H9 (cell line): ENCODE measurements around the gene IGLL1. TPM values are rescaled to one million over a fixed set of nuclear protein-coding genes. Genes with fewer than 3 reads are reported as not detected.

Source experiments
- DNase-seq: peaks from one replicate; pipeline ENCODE4 v3.0.0-alpha.2; 2017
- H2AFZ ChIP-seq: one replicate; pipeline ENCODE4 v1.6.1; 2013; ENCODE audit warnings: mild to moderate bottlenecking, low read length, control low read depth, moderate library complexity
- H2AK5ac ChIP-seq: 2 replicates; pipeline ENCODE4 v1.6.1; 2013; ENCODE audit warnings: low read length, control low read depth, mixed read lengths; ENCODE audit not compliant: insufficient read length
- H2BK120ac ChIP-seq: one replicate; pipeline ENCODE4 v1.6.1; 2013; ENCODE audit warnings: low read depth, mild to moderate bottlenecking, low read length, control low read depth, inconsistent platforms; ENCODE audit not compliant: poor library complexity, severe bottlenecking
- H2BK12ac ChIP-seq: 2 replicates; pipeline ENCODE4 v1.6.1; 2013; ENCODE audit warnings: low read length, control low read depth, mixed read lengths, low read depth; ENCODE audit not compliant: insufficient read length
- H2BK15ac ChIP-seq: 2 replicates; pipeline ENCODE4 v1.6.1; 2013; ENCODE audit warnings: low read depth, low read length, control low read depth
- H2BK20ac ChIP-seq: one replicate; pipeline ENCODE4 v1.6.1; 2013; ENCODE audit warnings: low read depth, mild to moderate bottlenecking, low read length, control low read depth, inconsistent platforms; ENCODE audit not compliant: poor library complexity, severe bottlenecking
- H2BK5ac ChIP-seq: 2 replicates; pipeline ENCODE4 v1.6.1; 2013; ENCODE audit warnings: low read length, control low read depth, mixed read lengths; ENCODE audit not compliant: insufficient read length
- H3K14ac ChIP-seq: 2 replicates; pipeline ENCODE4 v1.6.1; 2013; ENCODE audit warnings: low read length, control low read depth; ENCODE audit not compliant: insufficient read depth
- H3K18ac ChIP-seq: 2 replicates; pipeline ENCODE4 v1.6.1; 2013; ENCODE audit warnings: low read depth, mild to moderate bottlenecking, mixed read lengths, low read length, control low read depth; ENCODE audit not compliant: insufficient read length
- H3K23ac ChIP-seq: 2 replicates; pipeline ENCODE4 v1.6.1; 2013; ENCODE audit warnings: low read length, control low read depth, mixed read lengths, low read depth; ENCODE audit not compliant: insufficient read length
- H3K23me2 ChIP-seq: 2 replicates; pipeline ENCODE4 v1.6.1; 2013; ENCODE audit warnings: low read depth, mild to moderate bottlenecking, mixed read lengths, low read length, control low read depth; ENCODE audit not compliant: insufficient read length, poor library complexity, severe bottlenecking
- H3K27ac ChIP-seq: 2 replicates; pipeline ENCODE4 v1.5.1; 2013; ENCODE audit warnings: low read length, control low read depth, mixed read lengths, low read depth; ENCODE audit not compliant: insufficient read length
- H3K27me3 ChIP-seq: 2 replicates; pipeline ENCODE4 v1.6.1; 2013; ENCODE audit warnings: low read length, control low read depth, inconsistent platforms; ENCODE audit not compliant: insufficient read depth
- H3K4ac ChIP-seq: 2 replicates; pipeline ENCODE4 v1.6.1; 2013; ENCODE audit warnings: low read depth, mild to moderate bottlenecking, control low read depth, inconsistent platforms, low read length, moderate library complexity
- H3K4me1 ChIP-seq: 2 replicates; pipeline ENCODE4 v1.6.1; 2013; ENCODE audit warnings: low read length, control low read depth, inconsistent platforms; ENCODE audit not compliant: insufficient read depth
- H3K4me2 ChIP-seq: 2 replicates; pipeline ENCODE4 v1.6.1; 2013; ENCODE audit warnings: low read length, control low read depth, mixed read lengths; ENCODE audit not compliant: insufficient read length, insufficient read depth
- H3K56ac ChIP-seq: 2 replicates; pipeline ENCODE4 v1.6.1; 2013; ENCODE audit warnings: low read depth, mild to moderate bottlenecking, mixed read lengths, low read length, control low read depth; ENCODE audit not compliant: insufficient read length
- H3K79me1 ChIP-seq: 2 replicates; pipeline ENCODE4 v1.6.1; 2013; ENCODE audit warnings: low read depth, mild to moderate bottlenecking, moderate library complexity, low read length, control low read depth, inconsistent platforms; ENCODE audit not compliant: insufficient read depth, poor library complexity, severe bottlenecking
- H3K79me2 ChIP-seq: 2 replicates; pipeline ENCODE4 v1.6.1; 2013; ENCODE audit warnings: low read length, control low read depth, inconsistent platforms; ENCODE audit not compliant: insufficient read depth
- H3K9ac ChIP-seq: 2 replicates; pipeline ENCODE4 v1.6.1; 2013; ENCODE audit warnings: low read length, control low read depth, mixed read lengths; ENCODE audit not compliant: insufficient read length; ENCODE audit errors: extremely low read depth
- H3K9me3 ChIP-seq: one replicate; pipeline ENCODE4 v1.6.1; 2013; ENCODE audit warnings: low read depth, low read length, inconsistent platforms; ENCODE audit not compliant: control insufficient read depth
- H3T11ph ChIP-seq: one replicate; pipeline ENCODE4 v1.6.1; 2013; ENCODE audit warnings: mild to moderate bottlenecking, low read length, control low read depth, inconsistent platforms
- H4K20me1 ChIP-seq: one replicate; pipeline ENCODE4 v1.6.1; 2013; ENCODE audit not compliant: control insufficient read depth, insufficient read length, insufficient read depth
- H4K5ac ChIP-seq: 2 replicates; pipeline ENCODE4 v1.6.1; 2013; ENCODE audit warnings: low read depth, mild to moderate bottlenecking, mixed read lengths, low read length, control low read depth; ENCODE audit not compliant: insufficient read length
- H4K8ac ChIP-seq: replicated peaks from 2 replicates; pipeline ENCODE4 v1.6.1; 2013; ENCODE audit warnings: low read length, control low read depth, mixed read lengths, low read depth; ENCODE audit not compliant: insufficient read length
- H4K91ac ChIP-seq: 2 replicates; pipeline ENCODE4 v1.6.1; 2013; ENCODE audit warnings: low read depth, mild to moderate bottlenecking, moderate library complexity, mixed read lengths, low read length, control low read depth; ENCODE audit not compliant: insufficient read length
- H3K27ac Mint-ChIP-seq, 3 experiments: 2 replicates in 2 of 3; 3 replicates in 1 of 3; pipeline ENCODE4 v1.8.0; 2020 to 2021; ENCODE audit warnings: mixed read lengths in 3 of 3, mild to moderate bottlenecking in 1 of 3, moderate library complexity in 1 of 3
- H3K27me3 Mint-ChIP-seq: 2 replicates; pipeline ENCODE4 v1.8.0; 2021; ENCODE audit warnings: low read depth, mild to moderate bottlenecking, moderate library complexity, mixed read lengths
- H3K36me3 Mint-ChIP-seq, 3 experiments: 2 replicates in 2 of 3; 3 replicates in 1 of 3; pipeline ENCODE4 v1.8.0; 2020 to 2021; ENCODE audit warnings: low read depth in 3 of 3, mixed read lengths in 3 of 3; ENCODE audit not compliant: insufficient read depth in 1 of 3
- H3K4me1 Mint-ChIP-seq, 2 experiments: 2 replicates each; pipeline ENCODE4 v1.8.0; 2020; ENCODE audit warnings: mixed read lengths in 2 of 2
- H3K4me3 Mint-ChIP-seq, 2 experiments: 2 replicates in 1 of 2; 3 replicates in 1 of 2; pipeline ENCODE4 v1.8.0; 2020 to 2021; ENCODE audit warnings: mild to moderate bottlenecking in 2 of 2, mixed read lengths in 2 of 2, moderate library complexity in 1 of 2
- H3K9me3 Mint-ChIP-seq, 2 experiments: 2 replicates in 1 of 2; 3 replicates in 1 of 2; pipeline ENCODE4 v1.8.0; 2020; ENCODE audit warnings: mild to moderate bottlenecking in 2 of 2, mixed read lengths in 2 of 2, moderate library complexity in 1 of 2
- WGBS: extraction: QIAGEN DNeasy Blood & Tissue Kit; methylation state at CpG from one replicate; pipeline ENCODE4 v1.1.7; 2013; ENCODE audit warnings: missing lambda C conversion rate, low lambda C conversion rate, mixed read lengths; ENCODE audit not compliant: insufficient read length; ENCODE audit errors: extremely low coverage; 5-methylcytosine and 5-hydroxymethylcytosine counted together
- total RNA-seq: library from RNA; stranded (reverse); gene quantifications from 2 replicates; pipeline ENCODE4 v1.2.1, GENCODE V29; 2021
- TF ChIP-seq, protein P1 (sequence below): fragments of 200-600 bp; sonication (generic); conservative IDR thresholded peaks from 3 replicates; pipeline ENCODE4 v1.8.0; 2021; ENCODE audit warnings: antibody characterized with exemption, mild to moderate bottlenecking

Gene IGLL1
- total RNA-seq, 1 experiment from 2014 or later: not detected

DNA sequence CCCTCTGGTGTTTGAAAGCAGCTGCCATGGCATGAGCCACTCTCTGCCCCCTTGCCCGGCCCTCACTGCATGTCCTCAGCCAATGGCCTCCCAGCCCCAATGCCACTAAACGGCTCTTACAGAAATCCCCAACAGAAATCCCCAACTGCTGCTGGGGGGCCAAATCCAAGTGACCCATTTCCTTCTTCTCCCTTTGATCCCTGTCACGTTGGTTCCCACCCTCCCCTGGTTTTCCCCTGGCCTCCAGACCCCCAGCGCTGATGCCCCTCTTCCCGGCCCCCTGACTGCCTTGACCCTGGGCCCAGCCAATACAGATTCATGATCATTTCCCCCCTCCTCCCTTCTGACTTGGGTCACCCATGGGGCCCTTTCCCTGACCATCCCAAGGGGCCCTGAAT lies 30.9 kb downstream of the IGLL1 start:
- no peak overlapping the region for H3K56ac ChIP-seq
- H3K9ac ChIP-seq: no peak overlapping the region
- TF ChIP-seq, protein P1, sequence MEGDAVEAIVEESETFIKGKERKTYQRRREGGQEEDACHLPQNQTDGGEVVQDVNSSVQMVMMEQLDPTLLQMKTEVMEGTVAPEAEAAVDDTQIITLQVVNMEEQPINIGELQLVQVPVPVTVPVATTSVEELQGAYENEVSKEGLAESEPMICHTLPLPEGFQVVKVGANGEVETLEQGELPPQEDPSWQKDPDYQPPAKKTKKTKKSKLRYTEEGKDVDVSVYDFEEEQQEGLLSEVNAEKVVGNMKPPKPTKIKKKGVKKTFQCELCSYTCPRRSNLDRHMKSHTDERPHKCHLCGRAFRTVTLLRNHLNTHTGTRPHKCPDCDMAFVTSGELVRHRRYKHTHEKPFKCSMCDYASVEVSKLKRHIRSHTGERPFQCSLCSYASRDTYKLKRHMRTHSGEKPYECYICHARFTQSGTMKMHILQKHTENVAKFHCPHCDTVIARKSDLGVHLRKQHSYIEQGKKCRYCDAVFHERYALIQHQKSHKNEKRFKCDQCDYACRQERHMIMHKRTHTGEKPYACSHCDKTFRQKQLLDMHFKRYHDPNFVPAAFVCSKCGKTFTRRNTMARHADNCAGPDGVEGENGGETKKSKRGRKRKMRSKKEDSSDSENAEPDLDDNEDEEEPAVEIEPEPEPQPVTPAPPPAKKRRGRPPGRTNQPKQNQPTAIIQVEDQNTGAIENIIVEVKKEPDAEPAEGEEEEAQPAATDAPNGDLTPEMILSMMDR: no peak
- H4K8ac ChIP-seq: no peak overlapping the region
- H4K20me1 ChIP-seq: no peaks in the 10 kb centered on the region
- no peak overlapping the region for H3K18ac ChIP-seq
- H3K9me3 ChIP-seq: no peaks in the 10 kb centered on the region
- H3K9me3 Mint-ChIP-seq: peaks cover 9 to 18% of the 10 kb centered on the region in 2 experiments; a peak in 4 of 5 replicates
- no peak overlapping the region for H3K14ac ChIP-seq
- H2BK15ac ChIP-seq: no peak overlapping the region
- H3K4me3 Mint-ChIP-seq: no peak overlapping the region
- no peaks in the 10 kb centered on the region for H3K79me1 ChIP-seq
- H3K4me2 ChIP-seq: no peak overlapping the region
- DNase-seq: peak; percentile 20
- H3K4me1 Mint-ChIP-seq: no peaks in the 10 kb centered on the region
- H2BK20ac ChIP-seq: no peak overlapping the region
- no peaks in the 10 kb centered on the region for H3K79me2 ChIP-seq
- H3K27me3 ChIP-seq: no peaks in the 10 kb centered on the region; the same call in 1 of the 2 replicates
- H3T11ph ChIP-seq: no peak overlapping the region
- no peak overlapping the region for H2BK12ac ChIP-seq
- no peak overlapping the region for H4K5ac ChIP-seq
- no peaks in the 10 kb centered on the region for H3K4me1 ChIP-seq
- no peak overlapping the region for H2BK120ac ChIP-seq
- no peak overlapping the region for H3K4ac ChIP-seq
- no peak overlapping the region for H3K27ac Mint-ChIP-seq
- H2BK5ac ChIP-seq: no peak overlapping the region
- no peak overlapping the region for H3K23ac ChIP-seq
- no peak overlapping the region for H2AK5ac ChIP-seq
- no peaks in the 10 kb centered on the region for H3K23me2 ChIP-seq
- H4K91ac ChIP-seq: no peak overlapping the region
- H3K27me3 Mint-ChIP-seq: peaks cover 26% of the 10 kb centered on the region
- H3K36me3 Mint-ChIP-seq: peaks cover 0 to 4% (median 0%) of the 10 kb centered on the region in 3 experiments; a peak in 3 of 7 replicates
- no CpG with 5 or more reads among the region's 5 CpGs for WGBS
- H3K27ac ChIP-seq: no peak overlapping the region
- H2AFZ ChIP-seq: no peak overlapping the region
